Mesenchymal stem cell (in vitro differentiated cells and primary cell): ENCODE measurements around the gene RWDD3.

Experiments used
- DNase-seq: peaks from one replicate; pipeline ENCODE4 v3.0.0-alpha.2; 2013
- H2AFZ ChIP-seq: one replicate; pipeline ENCODE4 v1.6.1; 2013; ENCODE audit warnings: low read depth, mild to moderate bottlenecking, control low read depth, inconsistent platforms, low read length, moderate library complexity
- H2AK5ac ChIP-seq: 2 replicates; pipeline ENCODE4 v1.6.1; 2013; ENCODE audit warnings: low read length, moderate library complexity, mild to moderate bottlenecking, inconsistent platforms; ENCODE audit not compliant: severe bottlenecking
- H2BK120ac ChIP-seq: one replicate; pipeline ENCODE4 v1.6.1; 2013; ENCODE audit warnings: low read depth, mild to moderate bottlenecking, inconsistent platforms, low read length, moderate library complexity
- H2BK12ac ChIP-seq, 2 experiments: one replicate each; pipeline ENCODE4 v1.6.1; 2013; ENCODE audit warnings: inconsistent platforms in 2 of 2, low read length in 2 of 2, mild to moderate bottlenecking in 2 of 2, moderate library complexity in 2 of 2, control low read depth in 1 of 2
- H2BK15ac ChIP-seq: one replicate; pipeline ENCODE4 v1.6.1; 2013; ENCODE audit warnings: mild to moderate bottlenecking, low read depth, inconsistent platforms; ENCODE audit not compliant: poor library complexity, severe bottlenecking
- H2BK5ac ChIP-seq: 2 replicates; pipeline ENCODE4 v1.6.1; 2013; ENCODE audit warnings: low read depth, mild to moderate bottlenecking, low read length, control low read depth, inconsistent platforms; ENCODE audit not compliant: poor library complexity, severe bottlenecking
- H3K14ac ChIP-seq, 2 experiments: one replicate each; pipeline ENCODE4 v1.6.1; 2013; ENCODE audit warnings: inconsistent platforms in 2 of 2, low read length in 2 of 2, control low read depth in 1 of 2, mild to moderate bottlenecking in 1 of 2, moderate library complexity in 1 of 2
- H3K18ac ChIP-seq, 2 experiments: one replicate each; pipeline ENCODE4 v1.6.1; 2013; ENCODE audit warnings: inconsistent platforms in 2 of 2, low read length in 2 of 2, control low read depth in 1 of 2, low read depth in 1 of 2, mild to moderate bottlenecking in 1 of 2
- H3K23ac ChIP-seq, 2 experiments: one replicate each; pipeline ENCODE4 v1.6.1; 2013; ENCODE audit warnings: inconsistent platforms in 2 of 2, low read length in 2 of 2, mild to moderate bottlenecking in 2 of 2, moderate library complexity in 2 of 2, control low read depth in 1 of 2
- H3K27ac ChIP-seq: 2 replicates; pipeline ENCODE4 v1.5.1; 2013; ENCODE audit warnings: mild to moderate bottlenecking, moderate library complexity, low read length, control low read depth, inconsistent platforms; ENCODE audit not compliant: poor library complexity, severe bottlenecking
- H3K27me3 ChIP-seq, 2 experiments: 2 replicates each; pipeline versions ENCODE4 v1.6.1 to v1.7.0; 2013; ENCODE audit warnings: low read length in 2 of 2, mild to moderate bottlenecking in 2 of 2, moderate library complexity in 2 of 2, control low read depth in 1 of 2, inconsistent platforms in 1 of 2; ENCODE audit not compliant: control insufficient read depth in 1 of 2, insufficient read depth in 1 of 2
- H3K36me3 ChIP-seq, 2 experiments: 2 replicates each; pipeline versions ENCODE4 v1.6.1 to v1.7.0; 2013; ENCODE audit warnings: low read length in 2 of 2, control low read depth in 1 of 2, inconsistent platforms in 1 of 2, low read depth in 1 of 2, mild to moderate bottlenecking in 1 of 2; ENCODE audit not compliant: insufficient read depth in 2 of 2, control insufficient read depth in 1 of 2
- H3K4ac ChIP-seq, 2 experiments: one replicate each; pipeline ENCODE4 v1.6.1; 2013; ENCODE audit warnings: inconsistent platforms in 2 of 2, low read length in 2 of 2, mild to moderate bottlenecking in 2 of 2, moderate library complexity in 2 of 2, control low read depth in 1 of 2, low read depth in 1 of 2
- H3K4me1 ChIP-seq: 2 replicates; pipeline ENCODE4 v1.6.1; 2013; ENCODE audit warnings: low read depth, low read length, control low read depth; ENCODE audit not compliant: control insufficient read depth, insufficient read depth
- H3K4me2 ChIP-seq: 2 replicates; pipeline ENCODE4 v1.6.1; 2013; ENCODE audit warnings: low read length, mild to moderate bottlenecking, inconsistent platforms; ENCODE audit not compliant: poor library complexity, severe bottlenecking
- H3K4me3 ChIP-seq, 2 experiments: 2 replicates each; pipeline versions ENCODE4 v1.5.1 to v1.7.0; 2013; ENCODE audit warnings: low read length in 2 of 2, mild to moderate bottlenecking in 2 of 2, control low read depth in 1 of 2, low read depth in 1 of 2; ENCODE audit not compliant: insufficient read depth in 1 of 2
- H3K79me1 ChIP-seq: replicated peaks from 2 replicates; pipeline ENCODE4 v1.6.1; 2013; ENCODE audit warnings: mild to moderate bottlenecking, control low read depth, low read length, inconsistent platforms; ENCODE audit not compliant: poor library complexity, severe bottlenecking
- H3K9ac ChIP-seq: 2 replicates; pipeline ENCODE4 v1.7.0; 2013; ENCODE audit warnings: mild to moderate bottlenecking, low read length, moderate library complexity
- H3K9me3 ChIP-seq: 2 replicates; pipeline ENCODE4 v1.7.0; 2013; ENCODE audit warnings: mild to moderate bottlenecking, low read length; ENCODE audit not compliant: control insufficient read depth
- H4K8ac ChIP-seq: one replicate; pipeline ENCODE4 v1.6.1; 2013; ENCODE audit warnings: inconsistent platforms, mild to moderate bottlenecking, low read length, moderate library complexity
- H4K91ac ChIP-seq: one replicate; pipeline ENCODE4 v1.6.1; 2013; ENCODE audit warnings: mild to moderate bottlenecking, low read length, inconsistent platforms
- WGBS: methylation state at CpG from one replicate; pipeline ENCODE4 v1.1.7; 2013; ENCODE audit warnings: mixed read lengths; 5-methylcytosine and 5-hydroxymethylcytosine counted together

Gene RWDD3

GRCh38 chr1:95246511-95246910 is 12.5 kb downstream of the RWDD3 start:
- H2AFZ ChIP-seq = no peak overlapping the region
- H3K9ac ChIP-seq = no peak overlapping the region
- H2BK120ac ChIP-seq = no peak overlapping the region
- H3K23ac ChIP-seq = no peak overlapping the region
- peaks cover 7% of the 10 kb centered on the region for H3K79me1 ChIP-seq
- no peak overlapping the region for H3K4ac ChIP-seq
- H3K4me3 ChIP-seq = no peak overlapping the region
- H2BK15ac ChIP-seq = no peak overlapping the region
- DNase-seq = no peak
- no peak overlapping the region for H3K18ac ChIP-seq
- no peak overlapping the region for H2BK12ac ChIP-seq
- H4K8ac ChIP-seq = no peak overlapping the region
- H3K36me3 ChIP-seq = peaks cover 5 to 38% of the 10 kb centered on the region in 2 experiments
- H4K91ac ChIP-seq = no peak overlapping the region
- no peak overlapping the region for H3K27ac ChIP-seq
- H2AK5ac ChIP-seq = no peak overlapping the region
- H3K27me3 ChIP-seq = no peaks in the 10 kb centered on the region
- peaks cover 9% of the 10 kb centered on the region for H3K9me3 ChIP-seq
- no peak overlapping the region for H3K14ac ChIP-seq
- no peak overlapping the region for H2BK5ac ChIP-seq
- no peaks in the 10 kb centered on the region for H3K4me1 ChIP-seq
- WGBS = 99% methylated on average over 3 of the region's 3 CpGs
- no peak overlapping the region for H3K4me2 ChIP-seq

- Histone ChIP-seq H3K4me2 (no peak overlapping the region), H2BK15ac (no peak overlapping the region), H3K4me1 (no peaks in the 10 kb centered on the region), H2BK5ac (no peak overlapping the region), H3K79me1 (peaks cover 7% of the 10 kb centered on the region), H2BK12ac (no peak overlapping the region), H2BK120ac (no peak overlapping the region), H3K23ac (no peak overlapping the region), H3K36me3 (peaks cover 2 to 34% of the 10 kb centered on the region in 2 experiments), H2AFZ (no peak overlapping the region), H3K18ac (no peak overlapping the region), H4K91ac (no peak overlapping the region), H3K4me3 (no peak overlapping the region), H2AK5ac (no peak overlapping the region), H3K9ac (no peak overlapping the region), H3K27ac (no peak overlapping the region), H3K9me3 (peaks cover 2% of the 10 kb centered on the region), H4K8ac (no peak overlapping the region), H3K27me3 (no peaks in the 10 kb centered on the region), H3K4ac (no peak overlapping the region), H3K14ac (no peak overlapping the region)
- DNase-seq = no peak
- WGBS = 97% methylated on average over 3 of the region's 3 CpGs
These were observed 13.6 kb downstream of the RWDD3 start for GRCh38 chr1:95247607-95248006.

GRCh38 chr1:95249916-95250315 is 15.9 kb downstream of the RWDD3 start:
- WGBS = 89% methylated on average over 1 of the region's 1 CpG
- Histone ChIP-seq H4K8ac (no peak overlapping the region), H3K4me2 (no peak overlapping the region)

GRCh38 chr1:95252422-95252821 is 18.4 kb downstream of the RWDD3 start:
- no peak overlapping the region for H2BK12ac ChIP-seq
- H3K4me1 ChIP-seq = no peaks in the 10 kb centered on the region
- no peak overlapping the region for H2BK120ac ChIP-seq
- H3K27me3 ChIP-seq = no peaks in the 10 kb centered on the region
- H3K14ac ChIP-seq = no peak overlapping the region
- H3K4me2 ChIP-seq = no peak overlapping the region
- H4K91ac ChIP-seq = no peak overlapping the region
- H3K27ac ChIP-seq = no peak overlapping the region
- no peak overlapping the region for H2BK5ac ChIP-seq
- WGBS = 95% methylated on average over 4 of the region's 4 CpGs
- H3K4ac ChIP-seq = no peak overlapping the region
- H3K36me3 ChIP-seq = peaks cover 2 to 27% of the 10 kb centered on the region in 2 experiments
- H3K4me3 ChIP-seq = no peak overlapping the region
- no peak overlapping the region for H4K8ac ChIP-seq
- peaks cover 1% of the 10 kb centered on the region for H3K79me1 ChIP-seq
- no peak overlapping the region for H3K9ac ChIP-seq
- H2BK15ac ChIP-seq = no peak overlapping the region
- H2AFZ ChIP-seq = no peak overlapping the region
- H3K18ac ChIP-seq = no peak overlapping the region
- no peak overlapping the region for H3K23ac ChIP-seq
- H2AK5ac ChIP-seq = no peak overlapping the region
- peaks cover 5% of the 10 kb centered on the region for H3K9me3 ChIP-seq
- DNase-seq = no peak

More at GRCh38 chr1:95249916-95250315, 15.9 kb downstream of the RWDD3 start:
- peaks cover 1% of the 10 kb centered on the region for H3K79me1 ChIP-seq
- no peak overlapping the region for H2BK5ac ChIP-seq
- H3K9me3 ChIP-seq = peaks cover 5% of the 10 kb centered on the region
- H2BK15ac ChIP-seq = no peak overlapping the region
- H3K27me3 ChIP-seq = no peaks in the 10 kb centered on the region
- H2AK5ac ChIP-seq = no peak overlapping the region
- H3K4ac ChIP-seq = no peak overlapping the region
- H3K9ac ChIP-seq = no peak overlapping the region
- H3K4me1 ChIP-seq = no peaks in the 10 kb centered on the region
- H3K14ac ChIP-seq = no peak overlapping the region
- no peak for DNase-seq
- H3K27ac ChIP-seq = no peak overlapping the region
- H3K18ac ChIP-seq = no peak overlapping the region
- no peak overlapping the region for H3K4me3 ChIP-seq
- no peak overlapping the region for H2BK120ac ChIP-seq
- H3K36me3 ChIP-seq = peaks cover 2 to 29% of the 10 kb centered on the region in 2 experiments
- H2BK12ac ChIP-seq = no peak overlapping the region
- no peak overlapping the region for H4K91ac ChIP-seq
- H3K23ac ChIP-seq = no peak overlapping the region
- no peak overlapping the region for H2AFZ ChIP-seq
